CD1c-positive myeloid dendritic cell (primary cell): ENCODE data around the gene PRPSAP2.
A peak's percentile ranks its signal among the peaks of the same experiment; 100 is the strongest.

Experiments used
- DNase-seq: peaks from one replicate; pipeline ENCODE4 v3.0.0-alpha.2; 2016; ENCODE audit errors: extremely low spot score

Gene PRPSAP2

DNA sequence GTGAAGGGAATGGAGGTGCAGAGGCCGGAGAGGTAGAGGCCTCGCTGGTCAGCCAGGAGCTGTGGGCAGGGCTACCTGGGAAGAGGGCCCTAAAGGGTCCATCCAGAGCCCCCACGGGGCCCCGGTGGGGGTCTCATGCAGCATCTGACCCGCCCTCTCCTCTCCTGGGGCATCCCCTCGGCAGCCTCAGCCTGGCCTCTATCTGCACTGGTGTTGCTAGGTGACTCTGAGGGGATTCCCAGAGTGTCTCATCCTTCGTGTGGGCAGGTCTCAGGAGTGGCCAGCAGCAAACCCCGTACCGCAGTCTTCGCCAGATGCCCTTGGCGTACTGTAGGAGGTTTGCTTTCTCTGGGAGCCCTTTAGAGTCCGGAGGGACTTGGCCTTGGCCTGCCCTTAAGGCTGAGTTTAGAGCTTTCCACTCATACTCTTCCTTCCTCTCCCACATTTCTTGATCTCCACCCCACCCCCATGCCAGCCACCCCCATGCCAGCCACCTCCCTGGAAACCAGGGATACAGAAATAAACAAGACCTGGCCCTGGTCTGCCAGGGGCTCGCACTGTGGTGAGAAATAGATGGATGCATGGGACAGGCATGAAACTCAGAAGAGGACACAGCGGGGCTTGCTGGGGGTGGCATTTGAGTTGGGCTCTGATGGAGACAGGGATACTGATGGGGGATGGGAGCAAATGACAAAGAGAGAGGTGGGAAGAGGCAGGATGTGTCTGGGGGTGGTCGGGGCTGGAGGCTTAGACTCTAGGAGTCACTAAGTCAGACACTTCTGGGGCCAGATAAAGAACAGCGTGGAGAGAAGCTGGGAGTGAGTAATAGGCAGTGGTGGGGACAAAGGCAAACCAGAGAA, 103.9 kb downstream of the PRPSAP2 start:
- no peak for DNase-seq

DNA sequence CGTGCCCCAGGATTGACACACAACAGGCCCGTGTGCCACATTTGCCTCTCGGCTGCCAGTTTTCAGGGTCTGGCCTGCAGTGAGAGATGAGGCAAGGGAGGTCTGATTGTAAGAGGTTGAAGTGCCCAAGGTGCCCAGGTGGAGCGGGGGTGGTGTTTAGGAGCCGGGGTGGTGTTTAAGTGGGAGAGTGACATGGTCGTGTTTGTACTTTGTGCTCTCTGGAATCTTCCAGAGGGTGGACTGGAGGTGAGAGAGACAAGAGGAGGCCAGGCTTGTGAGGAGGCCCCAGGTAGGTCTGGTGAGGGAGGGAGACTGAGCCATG, 104.5 kb downstream of the PRPSAP2 start:
- no peak for DNase-seq

DNA sequence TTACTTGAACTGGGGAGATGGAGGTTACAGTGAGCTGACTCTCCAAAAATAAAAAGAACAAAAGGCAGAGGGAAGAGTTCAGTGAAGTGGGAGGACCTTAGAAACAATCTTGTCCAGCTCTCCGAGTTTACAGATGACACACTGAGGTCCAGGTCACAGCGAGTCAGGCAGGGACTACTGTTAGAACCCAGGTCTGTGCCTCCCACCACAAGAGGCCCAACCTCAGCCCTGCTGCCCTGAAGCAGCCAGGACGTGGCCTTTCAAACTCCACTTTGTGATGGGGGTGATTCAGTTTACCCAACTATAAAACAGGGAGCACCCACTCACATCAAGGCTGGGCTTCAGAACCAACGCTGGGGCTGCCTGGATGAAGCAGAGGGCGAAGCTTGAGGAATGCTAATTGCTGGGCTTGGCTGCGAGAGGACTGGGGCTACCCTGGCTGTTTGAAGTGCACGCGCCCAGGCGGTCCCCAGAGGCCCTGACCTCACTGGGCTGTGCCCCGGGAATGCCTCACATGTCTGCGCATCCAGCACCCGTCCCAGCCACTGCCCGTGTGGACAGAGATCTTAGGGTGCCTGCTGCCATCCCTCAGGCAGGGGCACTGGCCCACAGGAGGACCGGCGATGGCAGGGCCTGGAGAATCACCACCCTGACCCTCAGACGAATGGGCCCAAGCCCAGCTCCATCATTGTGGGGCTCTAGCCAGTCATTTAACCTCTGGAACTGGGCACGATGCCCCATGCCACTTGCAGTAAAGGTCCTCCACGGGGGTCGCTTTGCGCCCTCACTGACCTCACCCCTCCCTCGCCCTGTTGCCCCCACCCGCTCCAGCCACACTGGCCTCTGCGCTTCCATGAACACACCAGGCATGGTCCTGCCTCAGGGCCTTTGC, 105.4 kb downstream of the PRPSAP2 start:
- DNase-seq: no peak

DNA sequence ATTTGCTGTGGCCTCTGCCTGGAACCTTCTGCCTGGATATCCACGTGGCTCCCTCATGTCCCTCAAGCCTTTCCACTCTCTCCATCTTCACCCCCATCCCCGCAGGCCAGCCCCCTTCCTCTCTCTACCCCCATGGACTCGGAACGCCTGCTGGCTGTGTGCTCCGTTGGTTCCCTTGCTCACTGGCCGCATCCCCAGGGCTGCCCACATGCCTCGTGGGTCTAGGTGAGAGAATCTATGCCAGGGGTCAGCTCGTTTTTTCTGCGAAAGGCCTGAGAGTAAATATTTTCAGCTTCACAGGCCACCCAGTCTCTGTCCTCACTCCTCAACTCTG, 106.1 kb downstream of the PRPSAP2 start:
- no peak for DNase-seq

DNA sequence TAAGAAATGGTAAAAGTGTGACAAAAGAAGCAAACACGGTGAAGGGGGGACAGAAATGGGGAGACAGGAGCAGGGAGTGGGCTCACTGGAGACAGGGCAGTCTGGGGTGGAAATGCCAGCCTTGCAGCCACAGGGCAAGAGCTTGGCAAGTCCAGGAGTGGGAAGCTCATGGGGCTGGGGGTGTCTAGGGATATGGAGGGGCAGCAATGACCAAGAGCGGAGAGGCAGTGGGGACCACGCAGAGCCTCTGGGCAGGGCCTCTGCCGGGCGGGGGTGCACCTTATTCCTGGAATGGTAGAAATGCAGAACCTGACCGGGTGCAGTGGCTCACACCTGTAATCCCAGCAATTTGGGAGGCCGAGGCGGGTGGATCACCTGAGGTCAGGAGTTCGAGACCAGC, 106.6 kb downstream of the PRPSAP2 start:
- no peak for DNase-seq

DNA sequence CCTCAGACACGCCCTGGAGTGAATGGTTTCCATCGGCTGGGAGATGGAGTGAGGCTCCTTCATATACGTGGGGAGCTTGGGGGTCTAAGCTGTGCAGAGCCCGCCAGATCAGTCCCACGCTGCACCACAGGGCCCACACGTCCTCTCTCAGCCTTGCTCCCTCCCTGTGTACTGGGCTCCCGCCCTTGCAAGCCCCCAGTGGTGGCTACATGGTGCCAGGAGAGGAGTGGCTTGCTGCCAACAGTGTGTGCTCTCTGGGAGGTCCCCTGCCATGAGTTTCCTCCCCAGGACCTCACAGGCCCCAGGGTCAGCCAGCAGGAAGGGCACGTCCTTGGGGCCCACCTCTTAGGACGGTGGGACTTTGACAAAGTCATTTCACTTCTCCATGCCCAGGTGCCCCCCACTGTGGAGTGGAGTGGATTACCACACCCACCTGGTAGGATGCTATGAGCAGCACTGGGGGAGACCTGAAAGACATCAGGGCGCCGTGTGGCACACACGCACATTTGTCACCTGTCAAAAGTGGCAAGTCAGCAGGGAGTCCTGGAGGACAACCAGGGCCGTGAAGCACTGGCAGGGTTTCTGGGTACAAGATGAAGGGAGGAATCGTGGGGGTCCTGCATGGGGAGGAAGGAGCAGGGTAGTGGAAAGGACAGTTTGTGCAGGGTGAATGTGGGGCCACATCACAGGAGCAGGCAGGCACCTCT, 107.8 kb downstream of the PRPSAP2 start:
- no peak for DNase-seq

DNA sequence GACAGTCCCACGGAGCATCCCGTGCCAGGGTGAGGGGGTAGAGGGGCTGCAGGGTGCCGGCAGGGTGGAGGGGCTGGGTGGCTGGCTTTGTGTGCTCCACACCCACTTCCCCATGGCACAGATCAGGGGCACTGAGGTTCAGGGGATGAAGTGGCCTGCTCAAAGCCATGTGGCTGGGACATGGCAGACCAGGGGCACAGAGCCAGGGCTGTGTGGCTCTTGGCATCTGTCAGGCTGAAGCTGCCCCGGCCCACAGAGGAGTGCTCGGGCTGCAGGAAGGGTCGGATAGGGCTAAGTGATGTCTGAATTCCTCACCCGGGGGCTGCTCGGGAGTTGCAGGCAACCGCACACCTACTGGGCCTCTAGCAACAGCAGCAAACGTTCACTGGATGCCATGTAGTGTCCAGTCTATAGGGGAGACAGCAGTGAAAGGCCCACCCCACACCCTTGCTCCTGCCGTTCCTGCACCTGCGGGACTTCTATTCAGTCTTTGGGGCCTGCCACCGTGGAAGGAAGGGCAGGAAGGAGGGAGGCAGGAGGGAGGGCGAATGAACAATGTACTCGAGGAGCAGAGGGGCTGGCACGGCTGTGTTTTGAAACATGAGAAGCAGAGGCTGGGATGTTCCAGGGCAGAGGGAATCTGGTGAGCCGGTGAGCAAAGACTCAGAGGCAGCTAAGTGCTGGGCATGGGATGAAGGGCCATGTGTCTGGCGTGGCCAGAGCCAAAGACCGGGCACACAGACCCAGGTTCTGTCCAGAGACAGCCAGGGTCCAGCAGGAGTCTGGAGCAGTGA, 109.1 kb downstream of the PRPSAP2 start:
- DNase-seq: no peak

DNA sequence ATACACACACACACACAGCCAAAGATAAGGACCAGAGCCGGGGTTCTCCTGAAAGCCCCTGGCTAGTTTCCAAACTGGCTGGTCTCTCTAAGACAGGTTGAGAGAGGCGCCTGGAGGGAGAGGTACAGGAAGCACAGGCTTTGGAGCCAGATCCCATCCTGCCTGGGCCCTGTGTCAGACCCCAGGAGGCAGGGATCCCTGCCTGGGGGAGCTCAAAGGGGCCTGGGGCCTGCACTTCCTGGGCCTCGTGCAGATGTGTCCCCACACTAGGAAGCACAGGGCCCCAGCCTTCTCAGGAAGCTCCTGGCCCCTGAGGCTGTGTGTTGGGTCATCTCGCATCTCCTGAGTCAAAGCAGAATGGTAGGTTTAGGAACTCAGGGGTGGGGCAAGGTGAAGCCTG, 110.0 kb downstream of the PRPSAP2 start:
- DNase-seq: no peak

DNA sequence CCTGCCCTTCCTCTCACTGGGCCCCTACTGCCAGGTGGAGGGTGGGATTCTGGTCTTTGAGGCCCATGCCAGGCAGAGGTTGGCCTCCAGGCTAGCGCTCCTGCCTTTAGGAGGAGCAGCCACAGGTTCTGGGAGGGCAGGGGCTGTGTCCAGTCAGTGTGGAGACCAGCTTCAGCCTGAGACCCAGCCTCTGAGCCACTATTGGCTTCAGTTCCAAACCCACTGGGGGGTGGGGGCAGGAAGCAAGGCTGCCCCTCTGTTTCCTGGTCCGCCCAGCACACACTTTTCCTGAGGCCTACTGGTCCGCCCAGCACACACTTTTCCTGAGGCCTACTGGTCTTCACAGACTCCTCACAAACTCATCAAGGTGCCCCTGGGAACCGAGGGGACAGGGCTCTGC, 110.4 kb downstream of the PRPSAP2 start:
- no peak for DNase-seq

DNA sequence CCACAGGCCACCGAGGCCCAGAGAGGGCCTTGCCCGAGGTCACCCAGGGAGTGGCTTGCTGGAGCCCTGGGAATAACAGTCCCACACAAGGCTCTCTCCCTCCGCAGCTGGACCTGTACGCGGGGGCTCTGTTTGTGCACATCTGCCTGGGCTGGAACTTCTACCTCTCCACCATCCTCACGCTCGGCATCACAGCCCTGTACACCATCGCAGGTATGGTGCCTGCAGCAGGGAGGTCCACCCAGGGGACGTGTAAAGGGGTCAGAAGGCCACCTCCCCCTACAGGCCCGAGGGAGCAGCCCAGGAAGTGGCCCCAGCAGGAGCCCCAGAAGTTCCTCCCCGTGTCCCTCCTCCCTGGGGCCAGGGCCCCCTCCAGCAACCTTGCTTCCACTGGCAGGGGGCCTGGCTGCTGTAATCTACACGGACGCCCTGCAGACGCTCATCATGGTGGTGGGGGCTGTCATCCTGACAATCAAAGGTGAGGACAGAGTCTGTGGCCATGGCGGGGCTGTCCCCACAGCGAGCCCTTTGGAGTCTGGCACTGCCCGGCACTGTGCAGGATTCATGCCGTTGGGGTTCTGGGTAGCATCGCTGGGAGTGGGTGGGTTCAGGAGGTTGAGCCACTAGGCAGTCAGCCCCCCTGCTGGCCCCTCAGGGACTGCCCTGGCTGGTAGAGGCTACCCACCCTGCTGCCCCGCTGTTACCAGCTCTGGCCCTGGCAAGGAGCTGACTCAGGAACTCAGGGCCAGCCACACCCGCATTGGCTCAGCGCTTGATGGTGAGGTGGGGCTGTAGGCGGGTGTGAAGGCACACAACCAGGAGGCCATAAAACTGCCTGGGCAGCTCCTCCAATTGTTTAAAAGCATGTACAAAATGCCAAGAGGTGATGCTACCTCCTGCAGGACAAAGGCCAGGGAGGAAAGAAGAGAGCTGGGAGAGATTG, 111.3 kb downstream of the PRPSAP2 start:
- DNase-seq: peak; percentile 10

DNA sequence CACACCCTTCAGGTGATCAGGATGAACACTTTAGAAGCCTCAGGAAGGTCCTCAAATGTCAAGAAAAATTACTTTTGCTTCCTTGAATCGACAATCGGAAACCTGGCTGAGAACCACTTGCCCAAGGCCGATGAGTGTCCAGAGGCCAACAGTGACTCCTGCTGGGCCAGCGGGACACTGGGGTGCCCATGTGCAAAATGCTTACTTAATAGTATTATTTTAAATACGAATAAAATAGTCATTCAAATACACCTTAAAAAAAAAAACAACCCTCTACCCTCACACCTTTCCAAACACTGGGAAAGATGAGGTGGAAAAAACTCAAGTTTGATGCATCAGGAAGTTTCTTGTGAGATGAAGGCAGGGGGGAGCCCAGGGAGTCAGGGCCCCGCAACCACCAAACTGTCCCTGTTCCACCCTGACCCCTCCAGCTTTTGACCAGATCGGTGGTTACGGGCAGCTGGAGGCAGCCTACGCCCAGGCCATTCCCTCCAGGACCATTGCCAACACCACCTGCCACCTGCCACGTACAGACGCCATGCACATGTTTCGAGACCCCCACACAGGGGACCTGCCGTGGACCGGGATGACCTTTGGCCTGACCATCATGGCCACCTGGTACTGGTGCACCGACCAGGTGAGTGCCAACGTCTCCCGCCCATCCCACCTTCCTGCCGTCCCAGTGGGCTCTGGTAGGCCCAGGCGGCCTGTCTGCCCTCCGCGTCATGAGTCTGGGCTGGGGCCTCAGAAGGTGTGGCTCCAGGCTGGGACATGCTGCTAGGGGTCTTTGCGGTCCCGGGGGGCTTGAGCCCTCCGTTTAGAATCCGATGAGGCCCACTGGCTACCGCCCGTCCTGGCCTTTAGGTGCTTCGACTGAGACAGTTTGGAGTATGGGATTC, 112.9 kb downstream of the PRPSAP2 start:
- DNase-seq: no peak

DNA sequence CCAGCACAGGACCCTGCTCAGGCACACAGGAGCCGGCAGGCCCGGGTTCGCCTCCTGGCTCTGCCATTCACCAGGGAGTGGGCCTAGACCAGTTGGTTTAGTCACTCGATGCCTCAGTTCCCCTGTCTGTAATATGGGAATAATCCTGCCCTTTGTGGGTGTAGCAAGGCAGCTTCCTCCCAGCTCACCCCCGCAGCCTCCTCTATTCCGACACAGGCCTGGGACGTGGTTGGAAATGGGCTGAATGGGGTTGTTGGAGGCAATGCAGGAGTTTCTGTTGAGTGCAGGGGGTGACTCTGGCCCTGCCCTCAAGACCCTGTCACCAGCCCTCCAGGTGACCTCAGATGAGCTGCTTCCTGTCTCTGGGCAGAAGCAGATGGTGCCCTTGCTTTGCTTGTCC, 113.9 kb downstream of the PRPSAP2 start:
- DNase-seq: no peak

DNA sequence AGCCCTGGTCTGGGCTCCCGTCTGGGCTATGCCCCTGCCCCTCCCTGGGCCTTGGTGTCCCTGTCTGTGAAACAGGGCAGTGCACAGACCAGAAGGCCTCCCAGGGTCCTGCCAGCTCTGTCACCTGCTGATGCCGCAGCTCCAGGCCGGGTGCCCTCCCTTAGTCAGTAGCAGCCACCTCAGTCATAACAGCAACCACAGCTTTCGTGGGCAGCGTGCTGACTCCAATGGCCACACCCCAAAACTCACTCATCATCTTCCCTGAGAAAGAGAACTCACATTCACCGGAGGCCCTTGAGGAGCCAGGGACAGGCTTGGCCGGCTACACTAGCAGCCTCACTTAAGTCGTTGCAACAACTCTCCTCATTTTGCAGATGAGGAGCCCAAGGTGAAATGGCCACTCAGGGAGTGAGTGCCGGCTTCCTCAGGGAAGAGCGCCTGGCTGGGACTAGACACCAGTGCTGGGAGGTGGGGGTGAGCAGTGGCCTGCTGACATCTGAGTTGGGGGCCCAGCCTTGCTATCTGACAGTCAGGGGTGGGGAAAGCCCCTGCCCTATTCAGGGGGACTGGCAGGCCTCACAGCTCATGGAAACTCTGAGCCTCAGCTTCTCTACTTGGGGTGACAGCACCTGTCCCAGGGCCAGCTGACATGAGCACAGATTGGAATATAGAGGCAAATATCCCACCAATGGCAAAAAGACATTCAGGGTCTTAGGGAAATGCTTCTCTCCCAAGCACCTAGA, 116.6 kb downstream of the PRPSAP2 start:
- DNase-seq: no peak

DNA sequence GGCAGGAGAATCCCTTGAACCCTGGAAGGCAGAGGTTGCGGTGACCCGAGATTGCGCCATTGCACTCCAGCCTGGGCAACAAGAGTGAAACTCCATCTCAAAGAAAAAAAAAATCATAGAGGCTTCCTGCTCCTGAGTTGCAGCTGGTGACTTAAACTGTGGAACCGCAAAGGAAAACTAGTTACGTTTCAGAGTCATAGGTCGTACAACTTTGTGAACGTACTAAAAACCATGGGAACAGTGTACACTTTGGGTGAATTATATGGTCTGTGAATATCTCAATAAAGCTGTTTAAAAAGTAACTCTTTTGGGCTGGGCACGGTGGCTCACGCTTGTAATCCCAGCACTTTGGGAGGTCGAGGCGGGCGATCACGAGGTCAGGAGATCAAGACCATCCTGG, 117.7 kb downstream of the PRPSAP2 start:
- DNase-seq: no peak

DNA sequence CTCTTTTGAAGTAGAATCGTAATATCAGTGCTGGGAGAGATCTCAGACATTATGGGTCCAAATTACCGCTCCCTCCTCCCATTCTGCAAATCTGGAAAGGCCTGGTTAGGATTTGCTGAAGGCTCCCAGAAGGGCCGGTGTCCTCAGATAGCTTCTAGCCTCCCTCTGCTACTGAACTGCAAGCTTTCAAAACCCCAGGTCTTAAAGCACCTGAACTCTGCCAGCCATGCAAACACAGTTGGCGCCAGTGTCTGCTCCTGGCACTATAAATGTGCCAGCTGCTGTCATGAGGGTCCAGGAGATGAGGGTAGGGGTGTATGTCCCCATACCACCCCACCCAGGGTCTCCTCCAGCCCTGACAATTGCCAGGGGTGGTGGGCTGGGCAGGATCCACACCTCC, 118.3 kb downstream of the PRPSAP2 start:
- DNase-seq: no peak

DNA sequence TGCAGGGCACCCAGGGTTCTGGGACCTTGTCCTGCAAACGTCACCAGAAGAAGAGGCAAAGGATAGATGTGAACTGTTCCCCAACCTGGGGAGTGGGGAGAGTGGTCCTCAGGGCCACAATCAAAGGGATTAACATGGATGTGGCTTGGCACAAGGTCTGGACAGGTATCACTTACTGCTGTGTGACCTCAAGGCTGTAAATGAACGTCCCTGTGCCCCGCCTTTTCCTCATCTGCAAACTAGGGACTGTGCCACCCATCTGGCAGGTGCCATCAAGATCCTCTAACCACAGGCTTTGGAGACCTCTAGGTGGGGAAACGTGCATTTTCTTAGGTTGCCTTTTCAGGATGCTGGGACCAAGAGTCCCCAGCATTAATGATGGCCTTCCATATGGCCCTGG, 119.1 kb downstream of the PRPSAP2 start:
- DNase-seq: no peak

DNA sequence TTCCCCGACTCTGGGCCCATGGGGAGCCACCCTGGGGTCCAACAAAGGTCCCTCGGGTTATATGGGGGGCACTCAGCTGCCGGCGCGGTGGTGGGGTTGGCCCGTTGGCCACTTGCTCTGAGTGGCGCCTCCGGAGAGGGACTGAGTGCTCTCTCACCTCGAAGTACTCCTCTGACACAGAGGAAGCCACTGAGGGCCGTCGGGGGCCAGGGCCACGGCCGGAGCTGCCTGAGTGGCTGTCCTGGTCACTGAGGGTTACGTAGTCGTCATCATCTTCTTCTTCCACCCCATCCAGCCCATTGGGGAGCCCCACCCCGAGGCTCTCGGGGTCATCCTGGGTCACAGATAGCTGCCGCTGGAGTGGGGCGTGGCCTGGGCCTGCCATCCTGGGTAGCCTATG, 119.7 kb downstream of the PRPSAP2 start:
- no peak for DNase-seq

DNA sequence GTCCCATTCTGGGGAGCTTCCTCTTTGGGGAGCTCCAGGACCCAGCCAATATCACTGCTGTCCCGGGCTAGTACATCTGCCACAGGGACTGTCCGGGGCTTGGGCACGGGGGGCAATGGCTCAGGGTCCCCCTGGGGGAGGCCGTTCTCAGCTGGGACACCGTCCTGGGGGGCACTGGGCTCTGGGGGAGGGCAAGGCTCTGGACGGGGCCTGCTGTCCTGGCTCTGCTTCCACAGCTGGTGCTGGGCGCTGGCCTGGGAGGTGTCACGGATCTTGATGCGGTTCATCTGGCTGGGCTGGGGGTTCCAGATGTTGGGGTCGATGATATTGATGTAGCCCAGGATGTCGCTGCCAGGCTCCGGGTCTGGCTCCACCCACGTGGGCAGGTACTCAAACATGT, 120.1 kb downstream of the PRPSAP2 start:
- DNase-seq: no peak

DNA sequence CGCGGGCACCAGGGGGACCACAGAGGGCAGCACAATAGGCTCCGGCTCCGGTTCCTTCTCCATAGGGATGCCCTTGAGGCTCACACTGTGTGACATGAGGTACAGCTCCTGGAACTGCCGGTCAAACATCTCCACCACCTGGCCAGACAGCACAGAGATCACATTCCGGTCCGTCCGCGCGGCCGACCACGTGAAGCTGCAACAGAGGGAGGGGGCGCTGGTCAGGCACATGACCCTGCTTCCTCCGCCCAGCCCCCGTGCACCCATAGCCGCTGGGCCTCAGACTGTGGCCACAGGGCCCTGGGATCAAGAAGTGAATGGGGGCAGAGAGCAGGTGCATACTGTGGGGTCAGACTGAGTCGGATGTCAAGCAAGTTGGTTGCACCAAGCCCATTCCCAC, 120.7 kb downstream of the PRPSAP2 start:
- DNase-seq: no peak
